ENCODE measurements around the gene CEP97. TPM values are rescaled to one million over a fixed set of nuclear protein-coding genes. Genes with fewer than 3 reads are reported as not detected.

CEP97 gene
- total RNA-seq, 1 experiment from 2014 or later, result 48.9 TPM

DNA sequence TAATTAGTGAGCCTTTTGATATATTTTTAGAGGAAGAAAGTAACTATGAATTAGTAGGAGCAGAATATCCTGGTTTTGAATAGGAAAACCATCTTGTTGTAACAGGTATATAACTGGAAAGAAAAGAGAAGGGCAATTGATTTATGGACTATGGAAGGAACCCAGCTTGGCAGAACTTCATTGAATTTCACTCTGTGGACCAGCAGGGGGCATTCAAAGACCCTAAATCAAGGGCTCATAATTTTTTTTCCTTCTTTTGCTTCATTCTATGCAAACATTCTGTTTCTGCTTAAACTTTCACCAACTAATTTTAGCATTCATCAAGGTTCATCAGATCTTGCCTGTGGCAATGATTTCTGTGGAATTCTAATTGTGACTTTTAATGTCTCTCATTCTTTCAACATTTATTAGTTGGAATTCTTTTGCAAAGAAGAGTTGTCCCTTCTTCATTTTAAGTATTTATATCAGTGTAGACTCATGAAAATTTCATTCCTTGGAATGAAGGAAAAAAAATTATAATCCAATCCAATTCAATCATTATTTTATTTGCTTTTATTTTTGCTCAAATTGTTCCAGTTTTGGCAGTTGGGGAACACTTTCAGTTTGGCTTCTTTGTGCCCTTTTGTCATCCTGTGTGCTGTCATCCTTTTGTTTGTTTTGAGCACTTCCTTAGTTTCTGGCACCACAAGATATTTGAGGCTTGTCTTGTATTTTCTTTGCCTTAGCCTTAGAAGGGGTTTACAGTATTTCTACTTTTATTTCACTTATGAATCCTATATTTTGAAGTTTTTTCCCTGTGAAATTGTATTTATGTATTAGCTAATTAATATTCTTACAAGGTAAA lies 85.0 kb downstream of the CEP97 start:
- no peaks in the 10 kb centered on the region for H3K27me3 ChIP-seq
- no peak overlapping the region for H3K4me3 ChIP-seq
- H3K36me3 ChIP-seq, result peaks cover 12% of the 10 kb centered on the region
- H3K27ac ChIP-seq, result no peak overlapping the region; the same call in 1 of the 2 replicates
- H3K9me3 ChIP-seq (replicated peaks), result no peaks in the 10 kb centered on the region
- peak; percentile 33 to 75 for DNase-seq
- peaks cover 6% of the 10 kb centered on the region; the same call in 1 of the 2 replicates for H3K4me1 ChIP-seq

- no peaks in the 10 kb centered on the region for H3K27me3 ChIP-seq
- H3K4me3 ChIP-seq, result no peak overlapping the region
- peaks cover 8% of the 10 kb centered on the region for H3K36me3 ChIP-seq
- H3K4me1 ChIP-seq, result peaks cover 6% of the 10 kb centered on the region; the same call in 1 of the 2 replicates
- no peaks in the 10 kb centered on the region for H3K9me3 ChIP-seq (replicated peaks)
- no peak for DNase-seq
- H3K27ac ChIP-seq, result no peak overlapping the region; the same call in 1 of the 2 replicates
Observed at GRCh38 chr3:101810022-101810418, 85.6 kb downstream of the CEP97 start.

DNA sequence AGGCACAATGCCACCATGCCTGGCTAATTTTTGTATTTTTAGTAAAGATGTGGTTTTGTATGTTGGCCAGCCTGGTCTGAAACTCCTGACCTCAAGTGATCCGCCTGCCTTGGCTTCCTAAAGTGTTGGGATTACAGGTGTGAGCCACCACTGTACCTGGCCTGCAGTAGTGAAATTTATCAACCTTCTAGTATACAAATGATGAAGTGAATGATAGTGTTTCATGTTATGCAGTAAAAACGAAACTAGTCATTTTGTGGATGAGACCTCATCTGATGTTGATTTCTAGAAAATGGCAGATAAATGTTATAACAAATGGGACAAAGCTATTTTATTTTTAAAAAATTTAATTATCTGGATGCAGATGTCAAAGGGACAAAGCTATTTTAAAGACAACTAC lies 87.5 kb downstream of the CEP97 start:
- no peak for DNase-seq
- no peak overlapping the region for H3K4me3 ChIP-seq
- peaks cover 6% of the 10 kb centered on the region; the same call in 1 of the 2 replicates for H3K4me1 ChIP-seq
- peaks cover 6% of the 10 kb centered on the region for H3K36me3 ChIP-seq
- no peaks in the 10 kb centered on the region for H3K27me3 ChIP-seq
- H3K27ac ChIP-seq, result no peak overlapping the region
- H3K9me3 ChIP-seq (replicated peaks), result no peaks in the 10 kb centered on the region

DNA sequence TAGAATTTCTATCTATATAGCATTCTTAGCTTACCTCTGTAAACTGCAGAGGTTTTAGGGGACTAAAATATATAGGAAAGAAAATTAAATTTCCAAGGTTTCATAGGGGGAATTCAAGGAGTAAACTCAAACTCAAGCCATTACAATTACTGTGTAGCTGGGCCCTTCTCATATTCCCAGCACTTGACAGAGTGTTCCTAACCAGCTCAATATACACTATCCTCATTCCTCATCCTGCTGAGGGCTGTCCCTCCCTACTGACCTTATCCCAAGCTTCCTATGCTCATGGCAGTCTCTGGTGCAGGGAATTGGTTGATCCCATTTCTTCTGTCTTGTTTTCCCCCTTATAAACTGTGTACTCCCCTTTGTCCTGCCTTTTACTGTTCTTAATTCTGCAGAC lies 88.5 kb downstream of the CEP97 start:
- Histone ChIP-seq H3K4me1 (peaks cover 6% of the 10 kb centered on the region; the same call in 1 of the 2 replicates), H3K36me3 (peaks cover 11% of the 10 kb centered on the region), H3K27ac (no peak overlapping the region), H3K9me3 (replicated peaks) (no peaks in the 10 kb centered on the region), H3K4me3 (no peak overlapping the region), H3K27me3 (no peaks in the 10 kb centered on the region)
- no peak for DNase-seq

- Histone ChIP-seq H3K27ac (no peak overlapping the region), H3K4me3 (no peak overlapping the region), H3K9me3 (replicated peaks) (no peaks in the 10 kb centered on the region), H3K36me3 (peaks cover 12% of the 10 kb centered on the region), H3K27me3 (no peaks in the 10 kb centered on the region), H3K4me1 (peaks cover 6% of the 10 kb centered on the region; the same call in 1 of the 2 replicates)
- peak in 1 of 2 experiments; percentile 52 for DNase-seq
Observed at GRCh38 chr3:101813817-101814440, 89.5 kb downstream of the CEP97 start.

DNA sequence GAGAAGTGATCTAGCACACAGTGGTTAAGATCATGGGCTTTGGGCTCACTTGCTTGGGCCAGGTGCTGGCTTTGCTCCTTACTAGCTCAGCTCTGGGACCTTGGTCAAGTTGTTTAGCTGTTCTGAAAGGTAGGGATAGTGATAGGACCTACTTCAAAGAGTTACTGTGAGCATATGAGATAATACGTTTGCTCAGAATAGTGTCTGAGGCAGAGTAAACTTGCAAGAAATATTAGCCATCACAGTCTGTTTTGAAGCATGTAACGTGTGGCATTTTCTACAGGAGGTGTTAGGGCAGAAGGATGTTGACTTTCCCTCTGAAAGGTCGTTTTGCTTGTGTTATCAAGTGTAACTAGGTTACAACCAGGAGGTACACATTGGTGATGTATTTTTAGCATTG lies 90.4 kb downstream of the CEP97 start:
- Histone ChIP-seq H3K4me3 (no peak overlapping the region), H3K4me1 (no peaks in the 10 kb centered on the region; the same call in 1 of the 2 replicates), H3K27me3 (no peaks in the 10 kb centered on the region), H3K36me3 (peaks cover 15% of the 10 kb centered on the region), H3K9me3 (replicated peaks) (no peaks in the 10 kb centered on the region), H3K27ac (no peak overlapping the region)
- DNase-seq, result no peak

GRCh38 chr3:101816215-101817149 lies 92.1 kb downstream of the CEP97 start:
- no peaks in the 10 kb centered on the region; the same call in 1 of the 2 replicates for H3K4me1 ChIP-seq
- H3K9me3 ChIP-seq (replicated peaks), result no peaks in the 10 kb centered on the region
- no peak for DNase-seq
- H3K36me3 ChIP-seq, result peaks cover 24% of the 10 kb centered on the region
- H3K4me3 ChIP-seq, result no peak overlapping the region
- no peak overlapping the region for H3K27ac ChIP-seq
- H3K27me3 ChIP-seq, result no peaks in the 10 kb centered on the region

DNA sequence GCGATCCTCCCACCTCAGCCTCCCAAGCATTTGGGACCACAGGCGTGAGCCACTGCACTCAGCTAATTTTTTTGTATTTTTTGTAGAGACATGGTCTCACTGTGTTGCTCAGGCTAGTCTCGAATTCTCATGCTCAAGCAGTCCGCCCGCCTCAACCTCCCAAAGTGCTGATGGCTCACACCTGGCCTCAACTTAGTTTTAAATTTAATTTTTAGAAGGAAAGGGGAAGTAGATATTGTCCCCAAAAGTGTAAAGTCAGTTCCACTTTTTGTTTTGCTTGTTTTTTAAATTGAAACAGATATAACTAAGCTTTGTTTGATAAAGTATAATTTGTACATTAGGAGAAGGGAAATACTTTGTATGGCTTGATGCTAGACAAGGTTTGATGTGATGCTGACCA lies 93.6 kb downstream of the CEP97 start:
- no peak overlapping the region for H3K4me3 ChIP-seq
- H3K36me3 ChIP-seq, result peaks cover 35% of the 10 kb centered on the region
- DNase-seq, result no peak
- H3K9me3 ChIP-seq (replicated peaks), result no peaks in the 10 kb centered on the region
- H3K4me1 ChIP-seq, result no peaks in the 10 kb centered on the region; the same call in 1 of the 2 replicates
- H3K27me3 ChIP-seq, result no peaks in the 10 kb centered on the region
- H3K27ac ChIP-seq, result no peak overlapping the region

DNA sequence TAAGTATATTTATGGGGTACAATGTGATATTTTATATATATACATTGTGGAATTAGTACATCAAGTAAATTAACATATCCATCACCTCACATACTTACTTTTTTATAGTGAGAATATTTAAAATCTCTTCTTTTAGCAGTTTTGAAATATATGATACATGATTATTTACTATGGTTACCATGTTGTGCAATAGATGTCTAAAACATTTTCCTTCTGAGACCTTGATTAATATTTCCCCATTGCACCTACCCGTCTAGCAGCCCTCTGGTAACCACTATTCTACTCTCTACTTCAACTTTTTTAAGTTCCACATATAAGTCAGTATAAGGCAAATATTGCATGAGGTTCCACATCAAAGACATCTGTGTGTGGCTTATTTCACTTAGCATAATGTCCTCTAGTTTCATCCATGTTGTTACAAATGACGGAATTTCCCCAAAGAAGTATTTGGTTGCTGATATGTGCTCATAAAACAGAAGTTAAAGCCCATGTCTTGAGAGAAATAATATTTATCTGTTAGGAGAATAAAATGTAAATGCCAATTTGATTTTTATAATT lies 95.3 kb downstream of the CEP97 start:
- Histone ChIP-seq H3K36me3 (peaks cover 36% of the 10 kb centered on the region), H3K4me1 (no peaks in the 10 kb centered on the region), H3K9me3 (replicated peaks) (no peaks in the 10 kb centered on the region), H3K27me3 (no peaks in the 10 kb centered on the region), H3K27ac (no peak overlapping the region), H3K4me3 (no peak overlapping the region)
- DNase-seq, result no peak

Other genes with a start within 250 kb of the CEP97 start
- 23.3 and 28.3 TPM in 2 replicates for gene SENP7, start 211.4 kb upstream of the CEP97 start, total RNA-seq (2014; rRNA removed; shearing (Covaris generic))
- 76.7 and 88.6 TPM in 2 replicates for gene TRMT10C, start 162.7 kb upstream of the CEP97 start, total RNA-seq (2014; rRNA removed; shearing (Covaris generic))
- gene PCNP, start 150.4 kb upstream of the CEP97 start, total RNA-seq (2014; rRNA removed; shearing (Covaris generic)), result 157 and 182 TPM in 2 replicates
- 28.6 and 31.3 TPM in 2 replicates for gene ZBTB11, start 47.5 kb upstream of the CEP97 start, total RNA-seq (2014; rRNA removed; shearing (Covaris generic))
- 5,296 and 6,510 TPM in 2 replicates for gene RPL24, start 37.9 kb upstream of the CEP97 start, total RNA-seq (2014; rRNA removed; shearing (Covaris generic))
- 28.0 and 30.2 TPM in 2 replicates for gene NXPE3, start 54.6 kb downstream of the CEP97 start, total RNA-seq (2014; rRNA removed; shearing (Covaris generic))
- gene NFKBIZ, start 124.9 kb downstream of the CEP97 start, total RNA-seq (2014; rRNA removed; shearing (Covaris generic)), result 5.6 and 5.7 TPM in 2 replicates

Data from SJCRH30 (cell line).